Lower lobe of right lung (tissue), 2 donors: ENCODE measurements around the gene ECPAS. TPM values are rescaled to one million over a fixed set of nuclear protein-coding genes. Genes with fewer than 3 reads are reported as not detected.

ENCODE experiments used
- ATAC-seq, 2 donors: fragments of 200-7000 bp; cut with Tn5 transposase; one replicate each; pipeline ENCODE4 v1.9.1; 2020 to 2022; ENCODE audit warnings: mild to moderate bottlenecking in 2 of 2, moderate library complexity in 2 of 2
- DNase-seq: peaks from one replicate; pipeline ENCODE4 v3.0.0-alpha.2; 2020
- H3K27ac ChIP-seq: fragments of 200-600 bp; one replicate; pipeline ENCODE4 v1.8.0; 2022
- H3K27me3 ChIP-seq: fragments of 200-600 bp; one replicate; pipeline ENCODE4 v1.8.0; 2022; ENCODE audit warnings: low read depth
- H3K36me3 ChIP-seq: fragments of 200-600 bp; one replicate; pipeline ENCODE4 v1.8.0; 2022; ENCODE audit warnings: mild to moderate bottlenecking
- H3K4me1 ChIP-seq: fragments of 200-600 bp; one replicate; pipeline ENCODE4 v1.8.0; 2022
- H3K4me3 ChIP-seq: fragments of 200-600 bp; one replicate; pipeline ENCODE4 v1.8.0; 2022; ENCODE audit warnings: mild to moderate bottlenecking
- H3K9me3 ChIP-seq: fragments of 200-600 bp; one replicate; pipeline ENCODE4 v1.8.0; 2022
- CTCF ChIP-seq: fragments of 200-600 bp; IDR thresholded peaks from one replicate; pipeline ENCODE4 v1.8.0; 2022; ENCODE audit warnings: antibody characterized with exemption, mild to moderate bottlenecking
- intact Hi-C: fragments of 100-400 bp; cut with DNase I; formaldehyde crosslinking; loops from one replicate; pipeline ENCODE4 v1.11.0; 2022
- total RNA-seq: library from RNA; stranded (reverse); fragmentation: NEBNext Ultra II Directional; extraction: Animal tissue kit (Norgen Biotek cat#: 25700); gene quantifications from one replicate; pipeline ENCODE4 v1.2.1, GENCODE V29; 2021
- donor health status: DM: no; HTN: yes; CAD: no; lungs with severe emphysema.

Gene ECPAS
- total RNA-seq, 1 donor from 2014 or later = 97.1 TPM

- no peak for TF ChIP-seq CTCF
- Histone ChIP-seq H3K4me3 (no peak overlapping the region), H3K4me1 (no peaks in the 10 kb centered on the region), H3K27ac (no peak overlapping the region), H3K9me3 (no peaks in the 10 kb centered on the region), H3K36me3 (peaks cover 93% of the 10 kb centered on the region), H3K27me3 (no peaks in the 10 kb centered on the region)
- ATAC-seq = no peak
- DNase-seq = no peak
- intact Hi-C loops = loop anchor here (10.0 kb wide), 1 partner anchor 67 kb away; no protein-coding TSS in a partner anchor
These were observed 52.5 kb downstream of the ECPAS start for GRCh38 chr9:111431684-111432083.

GRCh38 chr9:111429175-111429574 is 55.0 kb downstream of the ECPAS start:
- Histone ChIP-seq H3K4me3 (no peak overlapping the region), H3K36me3 (peaks cover 94% of the 10 kb centered on the region), H3K9me3 (no peaks in the 10 kb centered on the region), H3K27ac (no peak overlapping the region), H3K27me3 (no peaks in the 10 kb centered on the region), H3K4me1 (no peaks in the 10 kb centered on the region)
- ATAC-seq = peak in 1 of 2 donors; percentile 54
- DNase-seq = no peak
- intact Hi-C loops = no loop called here
- no peak for TF ChIP-seq CTCF

- H3K36me3 ChIP-seq = peaks cover 94% of the 10 kb centered on the region
- no peaks in the 10 kb centered on the region for H3K4me1 ChIP-seq
- ATAC-seq = no peak
- H3K27ac ChIP-seq = no peak overlapping the region
- no peak overlapping the region for H3K4me3 ChIP-seq
- intact Hi-C loops = no loop called here
- TF ChIP-seq CTCF = no peak
- H3K27me3 ChIP-seq = no peaks in the 10 kb centered on the region
- no peaks in the 10 kb centered on the region for H3K9me3 ChIP-seq
- no peak for DNase-seq
These were observed 57.0 kb downstream of the ECPAS start for GRCh38 chr9:111427186-111427585.

GRCh38 chr9:111423389-111423788 is 60.8 kb downstream of the ECPAS start:
- Histone ChIP-seq H3K4me3 (no peak overlapping the region), H3K4me1 (no peaks in the 10 kb centered on the region), H3K27me3 (no peaks in the 10 kb centered on the region), H3K36me3 (peaks cover 97% of the 10 kb centered on the region), H3K27ac (no peak overlapping the region), H3K9me3 (no peaks in the 10 kb centered on the region)
- intact Hi-C loops = loop anchor here (5.0 kb wide), 1 partner anchor 174 kb away; the partner anchor contains the start of gene PTGR1
- ATAC-seq (no peak), DNase-seq (no peak)
- TF ChIP-seq CTCF = no peak

GRCh38 chr9:111414406-111414805 is 69.8 kb downstream of the ECPAS start:
- no peak for TF ChIP-seq CTCF
- ATAC-seq = no peak
- no peak for DNase-seq
- Histone ChIP-seq H3K4me1 (no peaks in the 10 kb centered on the region), H3K27ac (no peak overlapping the region), H3K27me3 (no peaks in the 10 kb centered on the region), H3K4me3 (no peak overlapping the region), H3K9me3 (no peaks in the 10 kb centered on the region), H3K36me3 (peaks cover 100% of the 10 kb centered on the region)
- intact Hi-C loops = no loop called here

GRCh38 chr9:111413996-111414395 is 70.2 kb downstream of the ECPAS start:
- Histone ChIP-seq H3K27me3 (no peaks in the 10 kb centered on the region), H3K36me3 (peaks cover 100% of the 10 kb centered on the region), H3K27ac (no peak overlapping the region), H3K4me3 (no peak overlapping the region), H3K4me1 (no peaks in the 10 kb centered on the region), H3K9me3 (no peaks in the 10 kb centered on the region)
- DNase-seq (no peak), ATAC-seq (no peak)
- intact Hi-C loops = no loop called here
- no peak for TF ChIP-seq CTCF
